GM21360 (cell line): ENCODE data around the gene CTRB2.
"Not testable (repeated sequence)": the region's sequence is repeated elsewhere in the genome, so short reads cannot be mapped to it uniquely, and the experiment has no call there.

Experiments used
- ATAC-seq: cut with Tn5 transposase; IDR thresholded peaks from one replicate; pipeline ENCODE4 v1.9.1; 2021; ENCODE audit warnings: mild to moderate bottlenecking, moderate library complexity; ENCODE audit not compliant: unreplicated experiment

The CTRB2 gene

GRCh38 chr16:75242436-75243078, 35.6 kb upstream of the CTRB2 start:
- ATAC-seq = not testable (repeated sequence)

DNA sequence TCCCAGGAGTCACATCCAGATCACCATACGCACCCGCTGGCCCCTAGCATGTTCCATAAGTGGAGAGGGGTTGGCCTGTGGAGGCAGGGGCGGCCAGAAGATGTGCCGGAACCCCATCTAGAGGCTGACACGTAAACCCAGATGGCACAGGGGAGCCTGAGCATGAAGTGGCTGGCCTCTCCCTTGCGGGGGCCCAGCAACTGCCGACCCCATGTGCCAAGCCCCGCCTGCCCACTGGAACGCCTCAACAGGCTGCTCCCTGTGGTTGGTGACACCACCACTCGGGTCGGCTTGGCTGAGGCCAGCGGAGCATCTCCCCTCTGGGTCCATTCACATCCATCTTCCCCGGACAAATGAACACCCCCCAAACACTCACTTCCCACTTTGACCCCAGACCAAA, 35.0 kb upstream of the CTRB2 start:
- ATAC-seq = no peak

DNA sequence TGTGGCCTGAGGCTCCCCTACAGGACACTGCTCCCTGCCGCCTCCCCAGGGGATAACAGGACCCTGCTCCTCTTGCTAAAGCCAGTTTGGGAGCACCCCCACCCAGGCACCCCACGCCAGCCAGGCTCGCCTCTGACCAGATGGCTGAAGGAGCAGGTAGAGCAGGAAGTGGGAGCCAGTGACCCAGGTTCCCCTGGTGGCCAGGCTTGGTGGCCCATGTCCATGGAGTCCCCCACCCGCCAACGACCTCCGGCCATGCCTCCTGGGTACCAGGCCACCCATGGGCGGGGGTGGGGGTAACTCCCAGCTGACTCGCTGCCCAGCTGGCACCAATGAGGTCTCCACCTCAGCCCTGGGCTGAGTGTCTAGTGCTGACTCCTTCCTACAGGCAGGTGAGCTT, 34.5 kb upstream of the CTRB2 start:
- ATAC-seq = no peak

DNA sequence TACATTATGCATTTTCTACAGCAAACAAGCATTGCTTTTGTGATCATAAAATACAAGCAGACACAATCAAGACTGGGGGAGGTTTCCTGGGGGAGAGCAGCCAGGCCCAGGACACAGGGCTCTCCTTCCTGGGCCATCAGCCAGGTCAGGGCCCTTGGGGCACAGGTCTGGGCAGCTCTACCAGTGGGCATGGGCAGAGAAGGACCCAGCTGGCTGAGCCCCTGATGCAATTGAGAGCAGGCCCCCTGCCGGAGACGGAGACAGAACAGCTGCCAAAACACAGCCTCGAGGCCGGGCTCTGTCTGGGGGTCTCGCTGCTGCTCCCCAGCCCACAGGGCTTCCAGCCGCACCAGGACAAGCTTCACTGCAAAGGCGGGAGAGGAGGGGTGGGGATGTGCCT, 33.7 kb upstream of the CTRB2 start:
- not testable (repeated sequence) for ATAC-seq

DNA sequence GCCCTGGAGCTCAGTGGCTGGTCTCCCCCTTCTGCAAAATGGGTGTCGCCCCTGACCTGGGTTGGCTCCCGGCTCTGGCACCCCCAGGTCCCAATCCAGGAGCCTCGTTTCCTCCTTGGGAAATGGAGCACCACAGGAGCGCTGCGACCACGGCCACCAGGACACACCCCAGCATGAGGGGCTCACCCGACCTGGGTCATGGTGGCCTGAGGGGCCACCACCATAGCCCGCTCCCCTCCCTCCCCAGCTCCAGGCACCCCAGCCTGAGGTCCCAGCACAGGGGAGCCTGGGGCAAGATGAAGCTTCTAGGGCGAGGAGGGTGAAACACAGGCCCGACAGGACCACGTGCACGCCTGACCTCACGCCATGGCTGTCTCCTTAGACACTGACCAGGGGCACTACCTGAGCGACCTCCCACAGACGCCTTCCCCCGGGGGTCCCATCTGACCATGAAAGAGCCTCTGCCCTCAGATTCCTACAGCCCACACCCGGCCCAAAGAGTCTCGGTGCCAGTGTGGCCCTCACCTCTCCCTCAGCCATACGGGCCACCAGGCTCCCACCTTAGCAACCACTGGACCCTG, 32.7 kb upstream of the CTRB2 start:
- ATAC-seq = no peak

GRCh38 chr16:75238853-75239541, 32.0 kb upstream of the CTRB2 start:
- no peak for ATAC-seq

GRCh38 chr16:75238132-75238852, 31.3 kb upstream of the CTRB2 start:
- ATAC-seq = no peak

- ATAC-seq = no peak
Observed at GRCh38 chr16:75237398-75238131, 30.6 kb upstream of the CTRB2 start.

- ATAC-seq = no peak
Observed at GRCh38 chr16:75236736-75237397, 29.9 kb upstream of the CTRB2 start.

- ATAC-seq = no peak
Observed at GRCh38 chr16:75236232-75236631, 29.3 kb upstream of the CTRB2 start.

DNA sequence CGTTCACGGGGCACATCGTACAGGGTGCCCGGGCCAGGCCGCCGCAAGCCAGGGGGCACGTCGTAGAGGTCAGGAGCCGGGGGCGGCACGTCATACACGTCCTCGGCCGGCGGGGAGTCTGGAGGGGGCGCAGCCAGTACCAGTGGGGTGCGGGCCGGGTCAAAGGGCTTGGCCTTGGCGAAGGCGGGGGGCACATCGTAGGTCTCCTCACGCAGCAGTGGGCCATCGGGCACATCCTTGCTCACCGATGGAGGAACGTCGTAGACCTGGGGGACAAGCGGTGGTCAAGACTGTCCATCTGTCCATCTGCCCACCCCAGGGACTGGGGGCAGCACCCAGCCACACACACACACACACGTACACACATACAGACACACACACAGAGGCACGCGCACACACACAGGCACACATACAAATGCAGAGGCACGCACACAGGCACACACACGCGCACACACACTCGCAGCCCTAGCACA, 28.8 kb upstream of the CTRB2 start:
- no peak for ATAC-seq

DNA sequence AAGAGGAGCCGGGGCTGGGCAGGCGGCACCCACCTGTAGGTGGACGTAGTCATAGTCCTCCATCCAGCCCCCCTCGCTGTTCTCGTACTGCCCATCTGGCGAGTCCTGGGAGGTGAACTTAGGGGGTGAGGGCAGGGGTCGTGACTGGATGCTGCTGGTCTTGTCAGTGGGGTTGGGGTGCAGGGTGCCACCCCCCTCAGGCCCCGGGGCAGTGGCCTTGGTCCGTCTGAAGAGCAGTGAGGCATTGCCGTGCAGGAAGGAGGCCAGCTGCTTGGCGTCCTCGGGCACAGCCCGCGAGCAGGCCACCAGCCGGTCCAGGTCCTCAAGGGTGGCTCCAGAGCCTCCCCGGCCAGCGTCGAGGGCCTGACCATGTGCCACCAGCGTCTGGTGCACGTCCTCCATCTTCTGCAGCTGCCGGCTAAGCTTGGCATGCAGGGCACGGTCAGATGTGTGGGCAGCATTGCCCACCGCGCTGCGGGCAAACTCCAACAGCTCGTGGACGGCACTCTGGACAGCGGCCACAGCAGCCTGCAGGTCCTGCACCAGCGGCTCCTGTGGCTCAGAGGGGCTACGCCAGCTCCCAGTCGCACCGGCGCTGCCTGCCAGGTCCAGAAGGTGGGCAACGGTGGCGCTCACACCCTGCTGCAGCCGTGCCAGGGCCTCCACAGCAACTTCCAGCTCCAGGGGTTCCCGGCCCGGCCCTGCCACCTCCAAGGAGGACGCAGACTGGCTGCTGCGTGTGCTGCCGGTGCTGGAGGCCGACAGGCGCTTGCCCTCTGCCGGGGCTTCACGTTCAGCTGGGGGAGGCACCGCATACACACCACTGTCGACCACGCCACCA, 28.1 kb upstream of the CTRB2 start:
- ATAC-seq = no peak

- no peak for ATAC-seq
Observed at GRCh38 chr16:75233611-75233938, 26.6 kb upstream of the CTRB2 start.

- no peak for ATAC-seq
Observed at GRCh38 chr16:75231570-75231969, 24.6 kb upstream of the CTRB2 start.

DNA sequence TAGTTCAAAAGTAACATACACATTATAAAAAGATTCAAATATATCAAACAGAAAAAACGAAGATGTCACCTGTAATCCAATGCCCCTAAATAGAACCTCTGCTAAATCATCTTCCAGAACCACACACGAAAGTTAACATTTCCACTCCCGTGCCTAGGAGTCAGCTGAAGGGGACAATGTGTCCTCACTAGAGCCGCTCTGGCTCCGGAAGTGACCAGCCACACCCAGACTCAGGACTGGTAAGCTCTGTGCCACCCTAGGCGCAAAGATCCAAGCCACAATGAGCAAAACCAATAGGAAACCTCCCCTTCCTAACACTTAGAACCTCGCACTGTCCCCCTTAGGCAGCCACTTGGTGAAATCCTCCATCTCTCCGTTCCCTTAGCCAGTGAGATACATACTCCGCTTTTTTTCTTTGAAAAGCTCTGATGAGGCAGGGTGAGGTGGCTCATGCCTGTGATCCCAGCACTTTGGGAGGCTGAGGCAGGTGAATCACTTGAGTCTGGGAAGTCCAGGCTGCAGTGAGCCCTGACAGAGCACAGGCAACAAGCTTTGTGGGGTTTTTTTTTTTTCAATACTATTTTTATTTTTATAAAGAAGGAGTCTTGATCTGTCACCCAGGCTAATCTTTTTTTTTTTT, 23.6 kb upstream of the CTRB2 start:
- no peak for ATAC-seq

DNA sequence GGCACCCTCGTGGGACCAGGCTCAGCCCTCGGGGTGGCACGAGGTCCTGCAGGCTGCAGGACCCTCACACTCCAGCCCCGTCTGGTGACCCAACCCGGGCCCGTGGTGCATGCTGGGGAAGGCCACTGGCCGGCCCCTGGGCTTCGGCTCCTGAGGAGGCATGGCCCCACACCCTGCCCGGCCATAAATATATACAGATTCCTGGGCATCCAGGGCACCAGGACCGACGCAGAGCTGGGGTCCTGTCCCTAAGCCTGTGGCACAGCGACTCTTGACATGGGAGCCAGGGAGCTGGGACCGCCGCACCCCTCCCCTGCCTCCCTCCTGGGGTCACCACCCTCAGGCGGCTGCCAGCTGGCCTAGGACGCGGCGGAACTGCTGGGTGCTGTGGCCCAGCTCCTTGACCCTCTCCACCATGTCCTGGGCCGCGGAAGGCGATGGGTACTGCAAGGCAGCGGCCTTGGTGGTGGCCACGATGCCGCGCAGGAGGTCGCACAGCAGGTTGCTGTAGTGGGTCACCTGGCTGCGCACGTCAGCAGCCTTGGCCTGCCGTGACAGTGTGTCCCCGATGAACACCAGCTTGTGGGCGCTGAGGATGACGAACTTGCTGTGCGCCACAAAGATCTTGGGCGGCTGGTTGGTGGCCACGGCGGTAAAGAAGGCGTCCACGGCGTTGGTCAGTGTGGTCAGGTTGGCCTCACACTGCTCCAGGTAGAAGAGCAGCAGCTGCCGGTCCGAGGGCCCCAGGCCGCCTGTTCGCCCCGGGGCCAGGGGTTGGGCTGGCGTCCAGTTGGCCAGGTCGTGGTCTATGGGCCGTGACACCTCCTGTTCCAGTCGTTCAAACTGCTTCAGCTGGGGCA, 22.4 kb upstream of the CTRB2 start:
- no peak for ATAC-seq

GRCh38 chr16:75228143-75228976, 21.4 kb upstream of the CTRB2 start:
- ATAC-seq = no peak
